NT2/D1 (cell line): ENCODE results near the gene KCNK16.

Experiments
- DNase-seq: peaks from one replicate; pipeline ENCODE4 v3.0.0-alpha.2; 2011; ENCODE audit warnings: low read depth, low spot score
- H3K27me3 ChIP-seq: 2 replicates; pipeline ENCODE4 v1.6.0; 2011; ENCODE audit warnings: mild to moderate bottlenecking; ENCODE audit not compliant: insufficient read length, insufficient read depth
- H3K36me3 ChIP-seq: 2 replicates; pipeline ENCODE4 v1.6.1; 2011; ENCODE audit warnings: mild to moderate bottlenecking, low read length, mixed read lengths; ENCODE audit not compliant: insufficient read depth, insufficient read length
- H3K4me1 ChIP-seq: 2 replicates; pipeline ENCODE4 v1.5.1; 2011; ENCODE audit not compliant: insufficient read depth, insufficient read length
- H3K4me3 ChIP-seq: 2 replicates; pipeline ENCODE4 v1.5.1; 2011; ENCODE audit warnings: low read depth; ENCODE audit not compliant: insufficient read length
- H3K9ac ChIP-seq: 2 replicates; pipeline ENCODE4 v1.6.0; 2011; ENCODE audit warnings: low read depth; ENCODE audit not compliant: insufficient read length
- H3K9me3 ChIP-seq: 2 replicates; pipeline ENCODE4 v1.5.1; 2011; ENCODE audit warnings: mild to moderate bottlenecking, low read length; ENCODE audit not compliant: insufficient read depth
- SUZ12 ChIP-seq: IDR thresholded peaks from 2 replicates; pipeline ENCODE4 v1.6.1; 2011; ENCODE audit not compliant: insufficient read length, insufficient read depth; ENCODE audit errors: extremely low read depth
- YY1 ChIP-seq: IDR thresholded peaks from 2 replicates; pipeline ENCODE4 v1.6.1; 2011; ENCODE audit not compliant: insufficient read length, insufficient read depth
- ZNF274 ChIP-seq: IDR thresholded peaks from 2 replicates; pipeline ENCODE4 v1.6.1; 2011; ENCODE audit warnings: mild to moderate bottlenecking, low read depth, low read length

The KCNK16 gene

GRCh38 chr6:39302669-39303424, 19.7 kb downstream of the KCNK16 start:
- peaks cover 6% of the 10 kb centered on the region; the same call in 1 of the 2 replicates for H3K9me3 ChIP-seq
- peak; percentile 68 for DNase-seq
- no peak overlapping the region for H3K4me3 ChIP-seq
- TF ChIP-seq ZNF274 (no peak), SUZ12 (no peak), YY1 (no peak)
- no peaks in the 10 kb centered on the region for H3K27me3 ChIP-seq
- H3K9ac ChIP-seq = no peak overlapping the region
- no peaks in the 10 kb centered on the region for H3K4me1 ChIP-seq
- H3K36me3 ChIP-seq = no peaks in the 10 kb centered on the region

GRCh38 chr6:39302011-39302410, 20.5 kb downstream of the KCNK16 start:
- no peak overlapping the region for H3K4me3 ChIP-seq
- TF ChIP-seq ZNF274 = no peak
- TF ChIP-seq SUZ12 = no peak
- no peak for TF ChIP-seq YY1
- H3K4me1 ChIP-seq = peaks cover 2% of the 10 kb centered on the region
- H3K9me3 ChIP-seq = peaks cover 6% of the 10 kb centered on the region; the same call in 1 of the 2 replicates
- no peak for DNase-seq
- H3K9ac ChIP-seq = no peak overlapping the region
- H3K36me3 ChIP-seq = no peaks in the 10 kb centered on the region
- no peaks in the 10 kb centered on the region for H3K27me3 ChIP-seq

GRCh38 chr6:39301606-39302005, 20.9 kb downstream of the KCNK16 start:
- no peaks in the 10 kb centered on the region for H3K36me3 ChIP-seq
- H3K27me3 ChIP-seq = no peaks in the 10 kb centered on the region
- H3K9ac ChIP-seq = no peak overlapping the region
- peaks cover 5% of the 10 kb centered on the region for H3K4me1 ChIP-seq
- no peak overlapping the region for H3K4me3 ChIP-seq
- DNase-seq = no peak
- no peak for TF ChIP-seq YY1
- no peak for TF ChIP-seq ZNF274
- no peak for TF ChIP-seq SUZ12
- peaks cover 6% of the 10 kb centered on the region; the same call in 1 of the 2 replicates for H3K9me3 ChIP-seq

GRCh38 chr6:39300739-39301138, 21.8 kb downstream of the KCNK16 start:
- Histone ChIP-seq H3K27me3 (no peaks in the 10 kb centered on the region), H3K4me1 (peaks cover 6% of the 10 kb centered on the region), H3K36me3 (no peaks in the 10 kb centered on the region), H3K4me3 (no peak overlapping the region), H3K9me3 (peaks cover 6% of the 10 kb centered on the region; the same call in 1 of the 2 replicates), H3K9ac (no peak overlapping the region)
- TF ChIP-seq SUZ12 = no peak
- no peak for DNase-seq

GRCh38 chr6:39298061-39298460, 24.4 kb downstream of the KCNK16 start:
- Histone ChIP-seq H3K36me3 (no peaks in the 10 kb centered on the region), H3K4me3 (no peak overlapping the region), H3K9me3 (no peaks in the 10 kb centered on the region), H3K9ac (no peak overlapping the region), H3K4me1 (peaks cover 9% of the 10 kb centered on the region), H3K27me3 (no peaks in the 10 kb centered on the region)
- TF ChIP-seq ZNF274 = no peak
- TF ChIP-seq YY1 = no peak
- no peak for TF ChIP-seq SUZ12
- no peak for DNase-seq

GRCh38 chr6:39296745-39297640, 25.5 kb downstream of the KCNK16 start:
- H3K4me3 ChIP-seq = no peak overlapping the region
- DNase-seq = no peak
- H3K4me1 ChIP-seq = peaks cover 14% of the 10 kb centered on the region
- H3K9me3 ChIP-seq = no peaks in the 10 kb centered on the region
- no peaks in the 10 kb centered on the region for H3K36me3 ChIP-seq
- no peaks in the 10 kb centered on the region for H3K27me3 ChIP-seq
- TF ChIP-seq YY1 (no peak), SUZ12 (no peak), ZNF274 (no peak)
- no peak overlapping the region for H3K9ac ChIP-seq

GRCh38 chr6:39295611-39296011, 26.9 kb downstream of the KCNK16 start:
- H3K36me3 ChIP-seq = no peaks in the 10 kb centered on the region
- H3K4me3 ChIP-seq = no peak overlapping the region
- no peak overlapping the region for H3K9ac ChIP-seq
- H3K9me3 ChIP-seq = no peaks in the 10 kb centered on the region
- no peaks in the 10 kb centered on the region for H3K27me3 ChIP-seq
- TF ChIP-seq ZNF274 = no peak
- TF ChIP-seq SUZ12 = no peak
- TF ChIP-seq YY1 = no peak
- peaks cover 17% of the 10 kb centered on the region for H3K4me1 ChIP-seq
- DNase-seq = no peak
